Endometrium (tissue), 2 donors: ENCODE results near the gene POC1B.

Experiments
- FAIRE-seq: peaks from 2 replicates; lab custom pipeline; 2012; peaks lifted over from hg19 to GRCh38; lab: Jason Lieb, UNC
- donor health status: control.
- donor health status: control.

Gene POC1B

GRCh38 chr12:89525824-89526770, at the start of gene POC1B:
TSS of gene POC1B (minus strand) at chr12:89526047. CDS start at chr12:89525895, 152 bp downstream.
- no peak for FAIRE-seq

GRCh38 chr12:89575374-89575773, 49.5 kb upstream of the POC1B start:
- no peak for FAIRE-seq

DNA sequence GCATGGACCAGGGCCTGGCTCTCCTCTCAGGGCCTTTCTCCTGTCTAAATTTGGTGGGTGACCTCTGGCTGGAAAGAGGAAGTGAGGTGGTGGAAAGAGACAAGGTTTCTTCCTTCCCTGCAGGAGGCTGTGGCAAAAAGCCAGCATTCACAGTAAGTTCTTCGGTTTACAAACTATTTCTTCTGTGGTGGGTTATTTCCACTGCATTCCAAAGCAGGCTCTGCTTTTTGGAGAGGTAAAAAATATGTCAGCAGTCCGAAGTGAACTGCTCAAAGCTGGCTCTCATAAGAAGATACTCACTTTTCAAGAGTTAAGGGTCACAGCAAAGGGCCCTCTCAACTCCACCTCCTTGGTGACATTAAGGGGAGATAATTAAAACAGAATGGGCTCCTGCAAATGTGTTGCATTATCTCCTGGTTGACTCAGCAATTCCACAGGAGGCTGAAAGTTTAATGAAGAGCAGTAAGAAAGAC, 48.9 kb upstream of the POC1B start:
- FAIRE-seq: no peak

DNA sequence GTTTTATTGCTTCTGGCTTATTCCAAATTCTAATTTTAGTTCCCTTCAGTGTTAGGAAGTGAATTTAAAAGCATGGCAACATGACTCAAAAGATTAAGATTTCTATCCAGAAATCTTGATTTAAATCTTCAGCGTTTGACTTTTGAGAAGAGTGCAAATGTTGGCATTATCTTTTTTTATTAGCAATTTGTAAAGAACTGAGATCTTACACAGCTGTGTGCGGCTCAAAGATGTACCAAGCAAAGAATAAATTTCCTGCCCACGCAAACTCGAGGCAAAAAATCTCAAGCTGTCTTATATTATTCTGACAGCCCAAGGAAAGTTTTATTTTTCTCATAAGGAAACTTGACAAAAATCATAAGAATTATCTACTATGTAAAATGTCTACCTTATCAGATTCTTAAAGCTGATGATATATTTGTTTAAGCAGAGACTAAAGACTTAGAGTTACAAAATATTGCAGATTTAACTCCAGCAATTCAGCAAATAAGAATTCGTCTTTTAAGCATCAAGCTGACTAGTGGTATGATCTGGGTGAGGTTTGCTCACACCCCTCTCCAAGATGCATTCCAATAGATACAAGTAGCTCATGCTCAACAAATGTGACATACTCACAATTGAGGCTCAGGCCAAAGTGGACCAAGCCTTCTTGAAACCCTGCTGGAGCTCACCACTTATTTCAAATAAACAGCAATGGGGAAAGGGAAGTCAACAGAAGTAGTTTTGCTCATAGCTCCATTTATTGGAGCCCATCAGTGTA, 47.4 kb upstream of the POC1B start:
- FAIRE-seq: no peak

- no peak for FAIRE-seq
These were observed 45.8 kb upstream of the POC1B start for GRCh38 chr12:89571491-89572195.

DNA sequence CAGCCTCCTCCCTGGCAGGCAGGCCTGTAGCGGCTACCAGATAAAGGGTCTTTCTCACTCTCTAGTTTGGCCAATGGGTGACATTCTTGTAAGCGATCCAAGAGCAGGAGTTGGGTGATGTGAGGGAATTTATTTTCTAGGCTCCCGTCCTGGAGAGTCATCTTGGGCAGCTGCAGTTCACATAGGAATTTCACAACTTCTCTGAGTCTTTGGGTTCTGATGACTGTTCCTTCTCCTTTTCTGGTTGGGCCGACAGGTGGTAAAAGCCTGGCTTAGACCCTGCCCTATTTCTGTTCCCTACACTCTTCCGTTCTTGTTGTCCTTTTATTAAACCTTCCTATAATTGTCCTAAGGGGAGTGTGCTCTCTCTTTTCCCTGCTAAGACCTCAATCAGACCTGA, 42.6 kb upstream of the POC1B start:
- no peak for FAIRE-seq

DNA sequence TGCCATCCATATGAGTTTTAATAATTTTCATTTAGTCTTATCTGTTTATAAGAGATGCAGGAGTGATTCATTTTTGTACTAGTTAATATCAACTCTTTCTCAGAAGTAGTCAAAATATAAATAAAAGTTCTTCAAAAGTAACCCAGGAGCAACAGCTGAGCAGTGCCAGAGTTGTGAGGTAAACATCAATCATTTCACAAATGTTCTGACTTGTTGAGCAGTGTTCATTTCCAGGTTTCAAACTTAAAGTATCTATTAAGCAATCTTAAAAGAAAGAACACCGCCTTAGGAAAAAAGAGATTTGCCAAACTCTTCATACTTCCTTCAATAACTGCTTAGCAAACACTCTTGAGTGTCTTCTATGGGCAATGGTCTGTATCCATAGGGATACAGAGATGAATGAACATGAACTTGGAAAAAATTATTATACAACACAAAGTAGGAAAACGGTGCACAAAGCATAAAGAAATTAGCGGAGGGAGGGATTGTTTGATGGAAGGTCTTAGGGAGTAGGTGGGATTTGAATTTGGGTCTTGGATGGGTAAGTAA, 41.9 kb upstream of the POC1B start:
- no peak for FAIRE-seq

DNA sequence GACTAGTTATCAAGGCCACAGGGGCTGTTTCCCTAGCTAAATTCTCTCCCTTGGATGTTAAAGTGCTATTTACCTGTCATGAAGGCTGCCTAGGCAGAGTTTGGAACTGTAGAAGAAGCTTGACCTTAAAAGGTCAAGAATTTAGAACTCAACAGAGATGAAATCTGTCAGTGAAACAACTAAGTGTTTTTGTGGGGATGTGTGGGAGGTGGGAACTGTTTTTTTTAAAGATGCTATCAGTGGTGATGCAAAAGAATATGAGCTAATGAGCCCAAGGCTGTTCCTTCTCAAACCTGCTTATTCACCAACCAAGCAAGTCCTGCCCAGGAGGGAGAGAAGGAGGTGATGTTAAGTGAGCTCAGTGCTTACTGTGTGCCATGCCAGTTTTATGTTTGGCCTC, 40.8 kb upstream of the POC1B start:
- no peak for FAIRE-seq

DNA sequence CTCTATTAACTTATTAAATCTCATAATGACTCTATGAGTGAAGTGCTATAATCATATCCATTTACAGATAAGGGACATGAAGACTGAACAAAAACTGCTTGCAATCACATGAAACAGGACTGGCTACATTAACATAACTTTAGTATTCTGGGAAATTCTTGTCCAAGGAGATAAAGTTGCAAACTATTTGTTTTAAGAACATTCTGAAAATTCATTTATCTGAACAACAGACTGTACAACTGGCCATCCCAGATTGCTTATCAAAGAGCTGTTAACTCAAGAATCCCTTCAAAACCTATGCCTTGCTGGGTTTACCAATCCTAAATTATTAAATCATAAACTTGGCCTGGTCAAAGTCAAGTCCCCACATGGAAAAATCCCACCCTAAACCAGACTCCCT, 39.2 kb upstream of the POC1B start:
- FAIRE-seq: no peak

DNA sequence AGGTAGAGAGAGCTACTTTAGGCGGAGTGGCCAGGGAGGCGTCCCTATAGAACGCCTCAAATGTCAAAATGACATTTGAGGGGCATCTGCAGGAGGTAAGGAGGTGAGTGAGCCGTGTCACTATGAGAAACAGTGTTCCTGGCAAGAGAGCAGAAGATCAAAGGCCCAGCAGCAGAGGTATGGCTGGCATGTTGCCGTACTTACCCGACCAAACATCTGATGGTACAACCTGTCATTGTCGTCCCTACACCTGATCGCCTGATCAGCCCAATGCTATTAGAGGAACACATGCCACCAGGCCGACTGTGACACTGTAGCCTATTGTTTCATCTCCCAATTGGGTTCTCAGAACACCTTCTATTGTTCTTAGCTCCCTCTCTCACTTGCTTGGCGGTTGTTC, 33.9 kb upstream of the POC1B start:
- no peak for FAIRE-seq

- FAIRE-seq: no peak
These were observed 31.1 kb upstream of the POC1B start for GRCh38 chr12:89556976-89557375.

DNA sequence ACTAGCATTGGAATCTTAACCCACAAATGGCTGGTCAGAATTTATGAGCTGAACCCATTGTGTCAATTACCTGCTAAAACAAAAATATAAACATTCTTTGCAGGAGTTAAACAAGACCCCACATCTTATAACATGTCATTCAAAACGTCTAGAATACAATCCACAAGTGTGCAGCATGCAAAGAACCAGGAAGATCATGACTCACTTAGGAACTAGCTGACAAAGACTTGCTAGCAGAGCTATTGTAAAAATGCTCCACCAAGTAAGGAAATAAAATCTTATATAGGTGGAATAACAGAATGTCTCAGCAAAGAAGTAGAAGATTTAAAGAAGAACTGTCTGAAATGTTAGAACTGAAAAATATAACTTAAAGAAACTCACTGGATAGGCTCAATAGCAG, 26.5 kb upstream of the POC1B start:
- no peak for FAIRE-seq

GRCh38 chr12:89551747-89552146, 25.9 kb upstream of the POC1B start:
- no peak for FAIRE-seq

- no peak for FAIRE-seq
These were observed 21.3 kb upstream of the POC1B start for GRCh38 chr12:89547101-89547500.

DNA sequence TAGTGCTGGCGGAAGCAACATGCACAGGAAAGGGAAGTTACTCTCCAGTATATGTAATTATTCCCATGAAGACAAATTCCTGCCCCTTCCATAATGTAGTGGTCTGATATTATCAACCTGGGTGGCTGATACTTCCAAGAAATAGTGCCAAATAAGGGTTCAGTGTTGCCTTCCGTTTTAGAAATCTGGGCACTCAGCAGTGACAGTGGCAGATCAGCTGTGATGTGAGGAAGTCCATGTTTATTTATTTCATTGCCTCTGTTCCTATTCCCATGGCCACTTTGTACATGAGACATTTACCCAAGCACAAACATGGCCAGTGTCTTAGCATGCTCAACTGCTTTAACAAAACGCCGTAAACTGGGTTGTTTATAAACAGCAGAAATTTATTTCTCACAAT, 20.3 kb upstream of the POC1B start:
- FAIRE-seq: no peak

DNA sequence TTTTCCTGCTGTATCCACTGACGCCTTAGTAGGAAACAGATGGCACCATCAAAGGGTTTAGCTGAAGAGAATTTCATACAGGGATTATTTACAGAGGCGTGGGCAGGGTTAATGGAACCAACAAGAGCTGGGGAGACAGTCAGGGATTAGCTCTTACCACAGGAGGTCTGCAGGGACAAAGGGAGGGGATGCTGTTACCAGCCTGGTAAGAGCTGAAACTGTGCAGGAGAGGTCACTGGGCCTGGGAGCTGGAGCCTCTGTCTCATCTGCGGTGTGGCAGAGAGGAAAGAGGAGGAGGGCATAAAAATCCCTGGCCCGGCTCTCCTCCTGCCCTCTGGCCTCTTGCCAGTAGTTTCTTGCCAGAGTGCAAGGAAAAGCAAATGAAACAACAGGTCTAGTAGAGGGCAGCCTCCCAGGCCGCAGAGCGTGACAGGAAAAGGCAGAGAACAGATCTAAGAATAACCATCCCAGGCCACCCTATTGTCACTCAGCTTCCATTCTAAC, 18.9 kb upstream of the POC1B start:
- no peak for FAIRE-seq

GRCh38 chr12:89544022-89544421, 18.2 kb upstream of the POC1B start:
- no peak for FAIRE-seq

GRCh38 chr12:89542912-89543592, 17.2 kb upstream of the POC1B start:
- FAIRE-seq: peak; percentile 12

- no peak for FAIRE-seq
These were observed 16.4 kb upstream of the POC1B start for GRCh38 chr12:89542236-89542635.

- no peak for FAIRE-seq
These were observed 14.7 kb upstream of the POC1B start for GRCh38 chr12:89540586-89540985.

- FAIRE-seq: no peak
These were observed 13.8 kb upstream of the POC1B start for GRCh38 chr12:89539426-89540223.
